ENCODE data around the gene FKBP14. TPM values are rescaled to one million over a fixed set of nuclear protein-coding genes. Genes with fewer than 3 reads are reported as not detected.

FKBP14 gene
- total and polyA plus RNA-seq, 9 of the 15 experiments (the other 6 are each of a cell fraction or from before 2014, with no cell fraction given) = 5.3 to 27.9 (median 14.3) TPM

DNA sequence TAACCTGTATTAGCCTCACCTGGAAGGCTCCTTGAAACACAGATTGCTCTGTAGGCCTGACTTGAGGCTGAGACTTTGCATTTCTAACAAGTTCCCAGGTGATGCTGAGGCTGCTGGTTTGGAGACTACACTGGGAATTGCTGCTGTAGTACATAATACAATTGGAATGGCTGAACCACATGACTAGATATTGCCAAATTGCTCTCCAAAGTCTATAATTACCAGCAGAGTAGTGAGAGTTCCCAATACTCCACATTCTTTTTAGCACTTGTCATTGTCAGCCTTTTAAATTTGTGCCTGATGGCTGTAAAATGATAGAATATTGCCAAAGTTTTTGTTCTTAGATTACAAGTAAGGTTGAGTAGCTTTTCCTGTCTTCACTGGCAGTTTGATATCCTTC is 41.6 kb upstream of the FKBP14 start:
- no TSS peak for BruUV-seq (replicated peaks)
- no peaks in the 10 kb centered on the region for H3K79me2 ChIP-seq (ENCODE audit: control insufficient read depth, insufficient read depth, low read length)
- peaks cover 8% of the 10 kb centered on the region; the same call in 1 of the 3 replicates for H3K36me3 ChIP-seq (ENCODE audit: control insufficient read depth, insufficient read depth, low read length)
- H3K9ac ChIP-seq (ENCODE audit: insufficient read depth in 1 of 2, low read depth in 2 of 2, low read length in 2 of 2) = no peak overlapping the region
- in situ Hi-C loops (cut with MboI) (loop anchor here (10.0 kb wide), 1 partner anchor 433 kb away; no protein-coding TSS in a partner anchor), intact Hi-C loops (cut with micrococcal nuclease) (loop anchor here (10.0 kb wide), 1 partner anchor 1143 kb away; no protein-coding TSS in a partner anchor)
- H3K4me1 ChIP-seq (replicated peaks in 1 of 2; ENCODE audit: control insufficient read depth in 2 of 2, insufficient read depth in 2 of 2, low read length in 2 of 2) = no peaks in the 10 kb centered on the region
- H3K4me3 ChIP-seq = no peak overlapping the region
- H2AFZ ChIP-seq (ENCODE audit: low read depth, low read length) = no peak overlapping the region
- H3K27ac ChIP-seq (ENCODE audit: extremely low read depth, low read depth, low read length) = no peak overlapping the region
- ChIA-PET CTCF (ENCODE audit: low intra/inter-chr PET ratio) (no interaction called here), POLR2A (interaction anchor here (0.6 to 1.1 kb wide), 2 partner anchors 12 to 42 kb away, joined by 3 read pairs; partner anchors contain the start of gene FKBP14)
- TF ChIP-seq ZKSCAN8 (CRISPR knock-in tag; IDR thresholded peaks at IDR 0.05) (no peak), TCFL5 (CRISPR knock-in tag; conservative IDR thresholded peaks at IDR 0.05) (no peak), ZNF408 (CRISPR knock-in tag; IDR thresholded peaks at IDR 0.05; ENCODE audit: low read depth) (no peak), HDAC6 (IDR thresholded peaks at IDR 0.05; ENCODE audit: low read depth, low read length) (no peak), CBFB (CRISPR knock-in tag; IDR thresholded peaks at IDR 0.05) (no peak), SRSF1 (IDR thresholded peaks at IDR 0.05; ENCODE audit: low read depth, low read length) (no peak), MAFG (tag; conservative IDR thresholded peaks at IDR 0.05) (no peak)
- no peaks in the 10 kb centered on the region for H3K27me3 ChIP-seq (ENCODE audit: control insufficient read depth in 2 of 2, insufficient read depth in 2 of 2, low read length in 2 of 2)
- H3K9me3 ChIP-seq (replicated peaks; ENCODE audit: control insufficient read depth, insufficient read depth, low read depth, low read length) = no peaks in the 10 kb centered on the region
- no peak overlapping the region for H3K4me2 ChIP-seq (ENCODE audit: insufficient read depth, low read length)
- no peaks in the 10 kb centered on the region for H3K9me1 ChIP-seq (ENCODE audit: control insufficient read depth, insufficient read depth, low read length)
- H4K20me1 ChIP-seq (replicated peaks; ENCODE audit: control insufficient read depth, insufficient read depth, low read length) = no peaks in the 10 kb centered on the region
- DNase-seq (ENCODE audit: extremely low read depth in 1 of 4, low spot score in 3 of 4) (no peak), FAIRE-seq (no peak), ATAC-seq (no peak)

DNA sequence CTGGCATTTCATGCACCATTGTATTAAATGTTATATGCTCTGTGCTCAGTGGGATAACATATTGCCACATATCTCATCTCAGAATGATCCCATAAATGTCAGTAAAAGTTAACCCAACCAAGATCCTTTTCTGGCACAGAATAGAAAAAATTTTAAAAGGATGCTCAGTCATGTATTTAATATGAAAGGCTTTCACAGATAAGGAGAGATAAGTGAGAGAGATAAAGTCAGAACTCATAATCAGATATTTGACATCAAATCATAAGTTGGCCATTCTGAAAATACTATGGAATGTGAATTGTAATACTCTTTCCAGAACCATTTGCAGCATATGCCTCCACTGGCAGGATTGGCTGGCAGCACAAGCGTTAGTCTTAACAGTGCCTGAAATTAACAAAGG is 40.2 kb upstream of the FKBP14 start:
- no peaks in the 10 kb centered on the region for H4K20me1 ChIP-seq (replicated peaks; ENCODE audit: control insufficient read depth, insufficient read depth, low read length)
- no peak for TF ChIP-seq SAP30 (IDR thresholded peaks at IDR 0.05; ENCODE audit: borderline replicate concordance, insufficient read depth, low read depth, low read length, poor library complexity, severe bottlenecking)
- ChIA-PET POLR2A (no interaction called here), CTCF (ENCODE audit: low intra/inter-chr PET ratio) (no interaction called here)
- H3K4me1 ChIP-seq (replicated peaks in 1 of 2; ENCODE audit: control insufficient read depth in 2 of 2, insufficient read depth in 2 of 2, low read length in 2 of 2) = no peaks in the 10 kb centered on the region
- H3K4me2 ChIP-seq (ENCODE audit: insufficient read depth, low read length) = no peak overlapping the region
- no peak for FAIRE-seq
- no peak for DNase-seq (ENCODE audit: extremely low read depth in 1 of 4, low spot score in 3 of 4)
- H3K79me2 ChIP-seq (ENCODE audit: control insufficient read depth, insufficient read depth, low read length) = no peaks in the 10 kb centered on the region
- no peak overlapping the region for H3K27ac ChIP-seq (ENCODE audit: extremely low read depth, low read depth, low read length)
- no peaks in the 10 kb centered on the region for H3K9me3 ChIP-seq (replicated peaks; ENCODE audit: control insufficient read depth, insufficient read depth, low read depth, low read length)
- ATAC-seq = no peak
- H3K36me3 ChIP-seq (ENCODE audit: control insufficient read depth, insufficient read depth, low read length) = peaks cover 16% of the 10 kb centered on the region; the same call in 1 of the 3 replicates
- H3K9me1 ChIP-seq (ENCODE audit: control insufficient read depth, insufficient read depth, low read length) = no peaks in the 10 kb centered on the region
- H3K27me3 ChIP-seq (ENCODE audit: control insufficient read depth in 2 of 2, insufficient read depth in 2 of 2, low read length in 2 of 2) = no peaks in the 10 kb centered on the region
- H3K4me3 ChIP-seq = no peak overlapping the region
- WGBS (ENCODE audit: insufficient coverage, low coverage, missing lambda C conversion rate) = 100% methylated on average over 1 of the region's 1 CpG
- H3K9ac ChIP-seq (ENCODE audit: insufficient read depth in 1 of 2, low read depth in 2 of 2, low read length in 2 of 2) = no peak overlapping the region
- intact Hi-C loops (cut with micrococcal nuclease) = loop anchor here (10.0 kb wide), 1 partner anchor 1142 kb away; no protein-coding TSS in a partner anchor
- BruUV-seq (replicated peaks) = no TSS peak
- in situ Hi-C loops (cut with MboI) = loop anchor here (10.0 kb wide), 1 partner anchor 432 kb away; no protein-coding TSS in a partner anchor
- H2AFZ ChIP-seq (ENCODE audit: low read depth, low read length) = no peak overlapping the region
